AG04450 (cell line): Measurements from ENCODE around the gene NCK1. TPM values are rescaled to one million over a fixed set of nuclear protein-coding genes. Genes with fewer than 3 reads are reported as not detected.

Source experiments
- CTCF ChIA-PET: fragments of 300-600, 350-600 bp; formaldehyde crosslinking; extraction: SDS; loops from one replicate; lab custom pipeline; 2022; ENCODE audit warnings: antibody characterized with exemption, inconsistent platforms; lab: Charles Lee
- POLR2A ChIA-PET: fragments of 350-600 bp; formaldehyde crosslinking; extraction: SDS; loops from one replicate; lab custom pipeline; 2021; ENCODE audit warnings: antibody characterized with exemption, inconsistent platforms; lab: Yijun Ruan, JAX
- DNase-seq: peaks from one replicate; pipeline ENCODE4 v3.0.0-alpha.2; 2011; ENCODE audit warnings: low read depth, low spot score
- H3K27ac ChIP-seq: one replicate; pipeline ENCODE4 v1.5.1; 2012; ENCODE audit warnings: low read depth, low read length, control low read depth
- H3K27me3 ChIP-seq: one replicate; pipeline ENCODE4 v1.6.0; 2012; ENCODE audit warnings: low read length; ENCODE audit not compliant: control insufficient read depth, insufficient read depth
- H3K4me3 ChIP-seq: 2 replicates; pipeline ENCODE4 v1.5.1; 2011; ENCODE audit warnings: mild to moderate bottlenecking, low read depth, low read length, control low read depth
- H3K9me3 ChIP-seq: 2 replicates; pipeline ENCODE4 v1.5.1; 2012; ENCODE audit warnings: low read length; ENCODE audit not compliant: control insufficient read depth, insufficient read depth
- polyA plus RNA-seq: library from polyadenylated mRNA; depleted of rRNA; stranded (reverse); fragments of >200 nt; gene quantifications from 2 replicates; pipeline ENCODE4 v1.2.3, GENCODE V29; 2011
- TF ChIP-seq, protein P1 (sequence below): IDR thresholded peaks from 2 replicates; pipeline ENCODE4 v1.5.1; 2011; ENCODE audit warnings: low read depth, low read length, control low read depth, inconsistent platforms

Gene NCK1
- polyA plus RNA-seq, 1 experiment, result 67.7 TPM

DNA sequence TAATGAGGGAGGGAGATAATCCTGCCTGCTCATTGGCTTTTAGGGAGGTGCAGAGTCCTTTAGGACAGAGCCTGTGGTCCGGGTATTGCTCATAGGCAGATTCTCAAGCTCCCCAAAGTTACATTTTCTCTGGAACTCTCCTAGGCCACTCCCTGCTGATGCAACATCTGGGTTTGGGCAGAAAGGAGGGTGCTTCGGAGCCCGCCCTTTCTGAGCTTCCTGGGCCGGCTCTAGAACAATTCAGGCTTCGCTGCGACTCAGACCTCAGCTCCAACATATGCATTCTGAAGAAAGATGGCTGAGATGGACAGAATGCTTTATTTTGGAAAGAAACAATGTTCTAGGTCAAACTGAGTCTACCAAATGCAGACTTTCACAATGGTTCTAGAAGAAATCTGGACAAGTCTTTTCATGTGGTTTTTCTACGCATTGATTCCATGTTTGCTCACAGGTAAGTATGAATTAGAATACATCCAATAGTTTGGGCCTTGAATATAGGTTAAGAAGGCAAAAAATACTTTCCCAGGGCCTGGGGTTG is 95.8 kb downstream of the NCK1 start, which contains the start of gene IL20RB:
IL20RB (plus strand) TSS at position 233 of the 538 bp plus-strand sequence; CDS start at position 364, 131 bp downstream.
- TF ChIP-seq, protein P1, sequence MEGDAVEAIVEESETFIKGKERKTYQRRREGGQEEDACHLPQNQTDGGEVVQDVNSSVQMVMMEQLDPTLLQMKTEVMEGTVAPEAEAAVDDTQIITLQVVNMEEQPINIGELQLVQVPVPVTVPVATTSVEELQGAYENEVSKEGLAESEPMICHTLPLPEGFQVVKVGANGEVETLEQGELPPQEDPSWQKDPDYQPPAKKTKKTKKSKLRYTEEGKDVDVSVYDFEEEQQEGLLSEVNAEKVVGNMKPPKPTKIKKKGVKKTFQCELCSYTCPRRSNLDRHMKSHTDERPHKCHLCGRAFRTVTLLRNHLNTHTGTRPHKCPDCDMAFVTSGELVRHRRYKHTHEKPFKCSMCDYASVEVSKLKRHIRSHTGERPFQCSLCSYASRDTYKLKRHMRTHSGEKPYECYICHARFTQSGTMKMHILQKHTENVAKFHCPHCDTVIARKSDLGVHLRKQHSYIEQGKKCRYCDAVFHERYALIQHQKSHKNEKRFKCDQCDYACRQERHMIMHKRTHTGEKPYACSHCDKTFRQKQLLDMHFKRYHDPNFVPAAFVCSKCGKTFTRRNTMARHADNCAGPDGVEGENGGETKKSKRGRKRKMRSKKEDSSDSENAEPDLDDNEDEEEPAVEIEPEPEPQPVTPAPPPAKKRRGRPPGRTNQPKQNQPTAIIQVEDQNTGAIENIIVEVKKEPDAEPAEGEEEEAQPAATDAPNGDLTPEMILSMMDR, result no peak
- H3K4me3 ChIP-seq, result no peak within 1 kb of the TSS
- ChIA-PET CTCF (interaction anchor here (0.5 to 5.0 kb wide), 4 partner anchors 56 to 429 kb away, joined by 3 to 21 read pairs (median 6); partner anchors contain the start of gene STAG1), POLR2A (no interaction called here)
- DNase-seq, result no peak
- H3K9me3 ChIP-seq, result no peaks in the 10 kb centered on the region
- H3K27ac ChIP-seq, result no peak within 1 kb of the TSS
- no peaks in the 10 kb centered on the region for H3K27me3 ChIP-seq

DNA sequence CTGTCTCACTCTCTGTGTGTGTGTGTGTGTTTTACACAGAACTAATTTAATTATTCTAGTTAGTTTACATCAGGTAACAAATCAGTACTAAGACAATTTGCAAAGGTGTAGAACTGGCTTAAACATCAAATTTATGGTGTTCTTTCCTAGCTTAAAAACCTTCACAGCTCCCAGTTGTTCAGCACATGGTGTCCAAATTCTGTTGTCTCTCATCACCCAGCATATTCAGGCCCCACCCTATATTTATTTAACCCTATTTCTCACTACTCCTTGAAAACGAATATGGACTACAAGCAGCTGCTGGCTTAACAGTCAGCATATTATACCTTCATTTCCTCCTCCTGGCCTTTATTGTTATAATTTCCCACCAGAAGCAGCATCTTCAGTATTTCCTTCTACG is 96.9 kb downstream of the NCK1 start:
- Histone ChIP-seq H3K9me3 (no peaks in the 10 kb centered on the region), H3K27ac (no peak overlapping the region), H3K4me3 (no peak overlapping the region), H3K27me3 (no peaks in the 10 kb centered on the region)
- TF ChIP-seq, protein P1, result no peak
- ChIA-PET POLR2A (no interaction called here), CTCF (interaction anchor here (0.7 to 5.0 kb wide), 2 partner anchors 55 to 207 kb away, joined by 4 to 21 read pairs; partner anchors contain the start of gene STAG1)
- no peak for DNase-seq

DNA sequence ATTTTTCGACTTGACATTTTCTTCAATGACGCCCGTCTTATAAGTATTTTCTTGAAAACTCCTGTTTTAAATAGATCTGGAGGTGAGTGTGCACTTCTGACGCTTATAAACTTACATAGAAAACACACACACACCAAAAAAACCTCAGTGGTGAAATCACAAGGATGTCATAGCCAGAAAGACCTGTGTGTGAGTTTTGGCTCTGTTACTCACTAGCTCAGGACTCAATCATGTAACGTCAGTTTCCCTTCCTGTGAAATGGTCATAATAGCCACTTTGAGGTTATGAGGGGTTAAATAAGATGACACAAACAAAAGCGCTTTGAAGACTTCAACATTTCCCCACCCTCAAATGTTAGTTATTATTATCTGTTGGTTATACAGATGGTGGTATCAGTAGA is 97.6 kb downstream of the NCK1 start:
- DNase-seq, result no peak
- no peaks in the 10 kb centered on the region for H3K9me3 ChIP-seq
- no peak overlapping the region for H3K4me3 ChIP-seq
- TF ChIP-seq, protein P1, result no peak
- CTCF ChIA-PET, result interaction anchor here (0.6 to 1.4 kb wide), 2 partner anchors 56 to 207 kb away, joined by 4 read pairs; partner anchors contain the start of gene STAG1
- H3K27ac ChIP-seq, result no peak overlapping the region
- POLR2A ChIA-PET, result no interaction called here
- H3K27me3 ChIP-seq, result no peaks in the 10 kb centered on the region

DNA sequence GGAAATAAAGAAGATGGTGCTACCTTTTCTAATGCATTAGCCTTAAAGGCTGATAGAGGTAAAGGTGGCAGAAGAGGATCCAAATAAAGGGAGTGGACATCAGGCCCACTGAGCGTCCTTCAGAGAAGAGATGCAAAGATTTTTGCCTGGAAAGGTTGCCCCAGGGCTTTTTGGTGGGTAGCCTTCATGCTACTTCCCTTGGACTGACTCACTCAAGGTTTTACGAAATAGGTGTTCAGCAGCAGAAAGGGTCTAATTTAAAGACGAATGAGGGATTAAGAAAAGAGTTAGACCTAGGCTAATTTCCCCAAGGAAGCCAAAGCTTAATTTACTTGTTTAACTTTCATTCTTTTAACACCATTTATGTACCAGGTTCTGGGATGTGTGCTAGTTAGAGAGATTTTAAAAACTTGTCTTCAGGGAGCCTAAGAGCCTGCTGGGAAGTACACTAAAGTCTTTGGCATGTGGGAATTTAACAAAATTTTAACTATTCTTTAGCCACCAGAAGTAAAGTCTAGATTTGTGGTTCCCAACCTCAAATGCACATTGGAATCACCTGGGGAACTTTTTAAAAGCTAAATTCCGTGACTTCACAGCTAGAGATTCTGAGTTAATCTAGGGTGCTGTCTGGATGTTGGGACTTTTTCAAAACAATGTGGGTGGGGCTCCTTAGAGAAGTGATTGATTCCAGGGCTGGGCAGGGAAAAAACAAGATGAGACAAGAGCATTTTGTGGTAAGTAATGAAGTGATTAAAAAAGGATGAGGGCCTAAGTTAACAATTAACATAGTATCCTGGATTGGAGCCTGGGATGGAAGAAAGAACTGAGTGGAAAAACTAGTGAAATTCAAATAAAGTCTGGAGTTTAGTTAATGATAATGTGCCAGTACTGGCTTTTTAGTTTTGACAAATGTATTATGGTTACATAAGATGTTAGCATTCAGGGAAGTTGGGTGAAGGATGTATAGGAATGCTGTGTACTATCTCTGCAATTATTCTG is 99.1 kb downstream of the NCK1 start:
- ChIA-PET CTCF (interaction anchor here (1.4 kb wide), 1 partner anchor 209 kb away, joined by 4 read pairs; the partner anchor contains the start of gene STAG1), POLR2A (no interaction called here)
- Histone ChIP-seq H3K27me3 (no peaks in the 10 kb centered on the region), H3K27ac (peak overlapping the region; percentile 1), H3K9me3 (no peaks in the 10 kb centered on the region), H3K4me3 (no peak overlapping the region)
- DNase-seq, result no peak
- TF ChIP-seq, protein P1, result no peak
